B cell (primary cell): ENCODE results near the gene FAM53B. TPM values are rescaled to one million over a fixed set of nuclear protein-coding genes. Genes with fewer than 3 reads are reported as not detected.
A peak's percentile ranks its signal among the peaks of the same experiment; 100 is the strongest.

Experiments
- ATAC-seq: fragments of 200-7000 bp; cut with Tn5 transposase; one replicate; pipeline ENCODE4 v1.10.0; 2021; ENCODE audit warnings: low read depth, mild to moderate bottlenecking, moderate number of reproducible peaks, moderate library complexity
- CTCF ChIA-PET: fragments of 350-600 bp; sonication (Branson Sonifier 250); formaldehyde crosslinking; loops from one replicate; lab custom pipeline; 2021; ENCODE audit warnings: antibody characterized with exemption, inconsistent platforms; lab: Charles Lee
- POLR2A ChIA-PET: fragments of 350-600 bp; sonication (Branson Sonifier 250); formaldehyde crosslinking; loops from one replicate; lab custom pipeline; 2021; ENCODE audit warnings: antibody characterized with exemption; lab: Charles Lee
- DNase-seq: peaks from one replicate; pipeline ENCODE4 v3.0.0; 2013
- H2AFZ ChIP-seq: 2 replicates; pipeline ENCODE4 v1.6.1; 2012; ENCODE audit warnings: mild to moderate bottlenecking, low read depth, low read length; ENCODE audit not compliant: insufficient read depth, poor library complexity, severe bottlenecking
- H3K27ac ChIP-seq, 2 donors: 1 replicate in 1 of 2; 2 replicates in 1 of 2; pipeline ENCODE4 v1.5.1; 2012 to 2013; ENCODE audit warnings: low read length in 2 of 2, mild to moderate bottlenecking in 2 of 2, moderate library complexity in 1 of 2
- H3K27me3 ChIP-seq, 4 experiments: fragments of 200-600 bp in 1 of 4; sonication (generic) in 1 of 4; replicated peaks in 1 of 4; 1 replicate in 2 of 4; 2 replicates in 2 of 4; pipeline versions ENCODE4 v1.6.1 to v1.7.0; 2013 to 2016; ENCODE audit warnings: low read length in 3 of 4, mild to moderate bottlenecking in 2 of 4, mixed read lengths in 1 of 4, moderate library complexity in 1 of 4; ENCODE audit not compliant: insufficient read depth in 4 of 4, control insufficient read depth in 3 of 4; ENCODE audit errors: control extremely low read depth in 1 of 4
- H3K36me3 ChIP-seq, 2 experiments: replicated peaks in 1 of 2; 1 replicate in 1 of 2; 2 replicates in 1 of 2; pipeline versions ENCODE4 v1.6.1 to v1.7.1; 2013; ENCODE audit warnings: low read length in 1 of 2; ENCODE audit not compliant: insufficient read depth in 2 of 2, control insufficient read depth in 1 of 2; ENCODE audit errors: control extremely low read depth in 1 of 2, extremely low read depth in 1 of 2
- H3K4me1 ChIP-seq, 2 donors: fragments of 200-600 bp in 1 of 2; sonication (generic) in 1 of 2; 1 replicate in 1 of 2; 2 replicates in 1 of 2; pipeline versions ENCODE4 v1.5.1 to v1.6.1; 2013 to 2017; ENCODE audit warnings: low read length in 2 of 2; ENCODE audit not compliant: control insufficient read depth in 2 of 2, insufficient read depth in 2 of 2
- H3K4me2 ChIP-seq: replicated peaks from 2 replicates; pipeline ENCODE3; 2012; ENCODE audit warnings: mild to moderate bottlenecking, low read depth, low read length; ENCODE audit not compliant: poor library complexity, severe bottlenecking
- H3K4me3 ChIP-seq, 5 experiments: fragments of 200-600 bp in 1 of 5; sonication (generic) in 1 of 5; 1 replicate in 3 of 5; 2 replicates in 2 of 5; pipeline versions ENCODE4 v1.5.1 to v1.7.0; 2011 to 2016; ENCODE audit warnings: low read length in 4 of 5, mild to moderate bottlenecking in 4 of 5, low read depth in 2 of 5, control low read depth in 1 of 5, moderate library complexity in 1 of 5; ENCODE audit not compliant: insufficient read depth in 1 of 5; ENCODE audit errors: control extremely low read depth in 1 of 5, extremely low read depth in 1 of 5
- H3K79me2 ChIP-seq: fragments of 200-600 bp; sonication (generic); one replicate; pipeline ENCODE4 v1.6.0; 2016; ENCODE audit warnings: low read length; ENCODE audit not compliant: control insufficient read depth, insufficient read depth
- H3K9ac ChIP-seq: fragments of 200-600 bp; sonication (generic); 2 replicates; pipeline ENCODE4 v1.6.1; 2017; ENCODE audit warnings: mild to moderate bottlenecking, low read length, moderate library complexity
- H3K9me3 ChIP-seq, 3 donors: one replicate each; pipeline versions ENCODE4 v1.6.1 to v1.7.1; 2013; ENCODE audit warnings: low read length in 2 of 3; ENCODE audit not compliant: control insufficient read depth in 2 of 3, insufficient read depth in 1 of 3; ENCODE audit errors: control extremely low read depth in 1 of 3
- H4K20me1 ChIP-seq: 2 replicates; pipeline ENCODE4 v1.6.0; 2012; ENCODE audit warnings: mild to moderate bottlenecking, low read length; ENCODE audit not compliant: insufficient read depth, control insufficient read depth, poor library complexity, severe bottlenecking
- H3K27ac Mint-ChIP-seq: one replicate; pipeline ENCODE4 v1.8.0; 2021; ENCODE audit warnings: mixed read lengths
- H3K27me3 Mint-ChIP-seq: one replicate; pipeline ENCODE4 v1.8.0; 2021; ENCODE audit warnings: mixed read lengths
- H3K4me1 Mint-ChIP-seq: one replicate; pipeline ENCODE4 v1.8.0; 2021; ENCODE audit warnings: mixed read lengths
- H3K4me3 Mint-ChIP-seq: one replicate; pipeline ENCODE4 v1.8.0; 2021; ENCODE audit warnings: mixed read lengths
- H3K9me3 Mint-ChIP-seq: one replicate; pipeline ENCODE4 v1.8.0; 2022; ENCODE audit warnings: mixed read lengths; ENCODE audit not compliant: insufficient read depth
- CTCF ChIP-seq: fragments of 200-600 bp; IDR thresholded peaks from one replicate; pipeline ENCODE4 v1.8.0; 2022; ENCODE audit warnings: antibody characterized with exemption, mild to moderate bottlenecking
- EZH2 ChIP-seq: IDR thresholded peaks from 2 replicates; pipeline ENCODE4 v1.6.1; 2012; ENCODE audit warnings: borderline replicate concordance, low read depth, mild to moderate bottlenecking, moderate library complexity, low read length; ENCODE audit not compliant: insufficient read depth, poor library complexity, severe bottlenecking
- WGBS: methylation state at CpG from one replicate; pipeline ENCODE4 v1.1.5; 2013; ENCODE audit warnings: missing lambda C conversion rate; ENCODE audit not compliant: insufficient coverage; 5-methylcytosine and 5-hydroxymethylcytosine counted together
- intact Hi-C: fragments of 100-400 bp; cut with micrococcal nuclease; formaldehyde crosslinking; loops from one replicate; pipeline ENCODE4 v1.10.0; 2022
- polyA plus RNA-seq: library from polyadenylated mRNA; depleted of rRNA; stranded (reverse); fragments of >200 nt; gene quantifications from 2 replicates; pipeline ENCODE4 v1.2.3, GENCODE V29; 2012
- total RNA-seq, 2 donors: library from RNA; stranded (reverse); fragments of 120-200 nt in 1 of 2; gene quantifications; 1 replicate in 1 of 2; 2 replicates in 1 of 2; pipeline versions ENCODE4 v1.2.3 to v1.2.4, GENCODE V29; 2013 to 2022

FAM53B gene
- total and polyA plus RNA-seq, 2 donors (not counting 1 experiment from before 2014, with no cell fraction given), result 51.2 to 186 TPM

GRCh38 chr10:124724279-124725027 is 19.7 kb downstream of the FAM53B start:
- Histone ChIP-seq H3K79me2 (peaks cover 100% of the 10 kb centered on the region), H3K27me3 (no peaks in the 10 kb centered on the region), H3K9me3 (no peaks in the 10 kb centered on the region), H3K4me2 (peak overlapping the region; percentile 65), H2AFZ (no peak overlapping the region), H3K27ac (peak overlapping the region; percentile 92 to 98), H3K9ac (peak overlapping the region; percentile 28), H4K20me1 (peaks cover 38% of the 10 kb centered on the region), H3K36me3 (peaks cover 6 to 29% of the 10 kb centered on the region in 2 experiments), H3K4me3 (peak overlapping the region in 1 of 5 experiments; percentile 8), H3K4me1 (peaks cover 96 to 97% of the 10 kb centered on the region in 2 donors)
- intact Hi-C loops, result loop anchor here (5.0 kb wide), 1 partner anchor 37 kb away; no protein-coding TSS in a partner anchor
- CTCF ChIA-PET, result interaction anchor here (0.6 to 19.2 kb wide), 6 partner anchors 8 to 186 kb away, joined by 3 to 353 read pairs (median 5); no protein-coding TSS in a partner anchor
- peak overlapping the region; percentile 99 for H3K27ac Mint-ChIP-seq
- TF ChIP-seq CTCF, result no peak
- TF ChIP-seq EZH2, result no peak
- H3K27me3 Mint-ChIP-seq, result no peaks in the 10 kb centered on the region
- peaks cover 94% of the 10 kb centered on the region for H3K4me1 Mint-ChIP-seq
- ATAC-seq, result no peak
- H3K9me3 Mint-ChIP-seq, result no peaks in the 10 kb centered on the region
- H3K4me3 Mint-ChIP-seq, result peak overlapping the region; percentile 83
- no peak for DNase-seq
- WGBS, result 78% methylated on average over 12 of the region's 20 CpGs
- POLR2A ChIA-PET, result interaction anchor here (1.1 to 3.4 kb wide), 5 partner anchors 9 to 105 kb away, joined by 3 to 15 read pairs (median 4); no protein-coding TSS in a partner anchor
